HepG2 (cell line): ENCODE results near the gene HERC5.

Experiments
- AHR ChIP-seq: IDR thresholded peaks from 2 replicates; pipeline ENCODE4 v1.6.1; 2018; ENCODE audit warnings: missing genetic modification reagents, missing compliant biosample characterization
- BRCA1 ChIP-seq: sonication (generic); formaldehyde crosslinking; IDR thresholded peaks from 2 replicates; pipeline ENCODE4 v1.4.0; 2020; ENCODE audit warnings: missing genetic modification reagents
- NFE2L1 ChIP-seq: sonication (generic); formaldehyde crosslinking; IDR thresholded peaks from 2 replicates; pipeline ENCODE4 v1.4.0; 2020; ENCODE audit warnings: missing genetic modification reagents, mild to moderate bottlenecking, borderline replicate concordance
- REST ChIP-seq, 2 experiments: IDR thresholded peaks; 2 replicates each; pipeline ENCODE4 v1.6.1; 2011 to 2012; ENCODE audit warnings: low read length in 2 of 2, borderline replicate concordance in 1 of 2, low read depth in 1 of 2, mild to moderate bottlenecking in 1 of 2, moderate library complexity in 1 of 2
- RFX1 ChIP-seq: fragments of 450-650 bp; IDR thresholded peaks from 2 replicates; pipeline ENCODE4 v1.6.1; 2017
- RNF2 ChIP-seq: fragments of 450-650 bp; conservative IDR thresholded peaks from 2 replicates; pipeline ENCODE4 v1.6.1; 2016; ENCODE audit warnings: low read depth
- SIX1 ChIP-seq: sonication (generic); formaldehyde crosslinking; IDR thresholded peaks from 2 replicates; pipeline ENCODE4 v1.4.0; 2020; ENCODE audit warnings: missing genetic modification reagents, borderline replicate concordance
- ZBTB49 ChIP-seq: sonication (generic); formaldehyde crosslinking; IDR thresholded peaks from 2 replicates; pipeline ENCODE4 v1.4.0; 2020; ENCODE audit warnings: missing genetic modification reagents, borderline replicate concordance
- ZNF44 ChIP-seq: sonication (generic); formaldehyde crosslinking; IDR thresholded peaks from 2 replicates; pipeline ENCODE4 v1.5.1; 2020; ENCODE audit warnings: mild to moderate bottlenecking, missing genetic modification reagents
- ZNF780A ChIP-seq: sonication (generic); formaldehyde crosslinking; IDR thresholded peaks from 2 replicates; pipeline ENCODE4 v1.8.0; 2022; ENCODE audit warnings: mild to moderate bottlenecking, missing genetic modification reagents, moderate library complexity
- TF ChIP-seq, protein P1 (sequence below): sonication (generic); formaldehyde crosslinking; IDR thresholded peaks from 2 replicates; pipeline ENCODE4 v1.8.1; 2023; ENCODE audit warnings: mild to moderate bottlenecking, missing genetic modification reagents, borderline replicate concordance
- TF ChIP-seq, protein P2 (sequence below): IDR thresholded peaks from 2 replicates; pipeline ENCODE4 v1.4.0; 2020; ENCODE audit warnings: mild to moderate bottlenecking, missing genetic modification reagents
- TF ChIP-seq, protein P3 (sequence below): sonication (generic); formaldehyde crosslinking; IDR thresholded peaks from 2 replicates; pipeline ENCODE4 v1.4.0; 2020; ENCODE audit warnings: missing genetic modification reagents

GRCh38 chr4:88481537-88481936, 24.6 kb downstream of the HERC5 start:
- TF ChIP-seq, protein P1, sequence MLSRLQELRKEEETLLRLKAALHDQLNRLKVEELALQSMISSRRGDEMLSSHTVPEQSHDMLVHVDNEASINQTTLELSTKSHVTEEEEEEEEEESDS (CRISPR knock-in tag), result no peak
- TF ChIP-seq BRCA1 (CRISPR knock-in tag) (no peak), ZNF780A (CRISPR knock-in tag) (no peak), ZBTB49 (CRISPR knock-in tag) (no peak), RNF2 (no peak), SIX1 (CRISPR knock-in tag) (no peak), RFX1 (no peak), ZNF44 (no peak), REST (IDR thresholded peaks at IDR 0.05; ENCODE audit: borderline replicate concordance in 1 of 2, low read depth in 1 of 2, low read length in 2 of 2) (no peak), NFE2L1 (CRISPR knock-in tag) (no peak), AHR (CRISPR knock-in tag) (no peak)
- TF ChIP-seq, protein P2, sequence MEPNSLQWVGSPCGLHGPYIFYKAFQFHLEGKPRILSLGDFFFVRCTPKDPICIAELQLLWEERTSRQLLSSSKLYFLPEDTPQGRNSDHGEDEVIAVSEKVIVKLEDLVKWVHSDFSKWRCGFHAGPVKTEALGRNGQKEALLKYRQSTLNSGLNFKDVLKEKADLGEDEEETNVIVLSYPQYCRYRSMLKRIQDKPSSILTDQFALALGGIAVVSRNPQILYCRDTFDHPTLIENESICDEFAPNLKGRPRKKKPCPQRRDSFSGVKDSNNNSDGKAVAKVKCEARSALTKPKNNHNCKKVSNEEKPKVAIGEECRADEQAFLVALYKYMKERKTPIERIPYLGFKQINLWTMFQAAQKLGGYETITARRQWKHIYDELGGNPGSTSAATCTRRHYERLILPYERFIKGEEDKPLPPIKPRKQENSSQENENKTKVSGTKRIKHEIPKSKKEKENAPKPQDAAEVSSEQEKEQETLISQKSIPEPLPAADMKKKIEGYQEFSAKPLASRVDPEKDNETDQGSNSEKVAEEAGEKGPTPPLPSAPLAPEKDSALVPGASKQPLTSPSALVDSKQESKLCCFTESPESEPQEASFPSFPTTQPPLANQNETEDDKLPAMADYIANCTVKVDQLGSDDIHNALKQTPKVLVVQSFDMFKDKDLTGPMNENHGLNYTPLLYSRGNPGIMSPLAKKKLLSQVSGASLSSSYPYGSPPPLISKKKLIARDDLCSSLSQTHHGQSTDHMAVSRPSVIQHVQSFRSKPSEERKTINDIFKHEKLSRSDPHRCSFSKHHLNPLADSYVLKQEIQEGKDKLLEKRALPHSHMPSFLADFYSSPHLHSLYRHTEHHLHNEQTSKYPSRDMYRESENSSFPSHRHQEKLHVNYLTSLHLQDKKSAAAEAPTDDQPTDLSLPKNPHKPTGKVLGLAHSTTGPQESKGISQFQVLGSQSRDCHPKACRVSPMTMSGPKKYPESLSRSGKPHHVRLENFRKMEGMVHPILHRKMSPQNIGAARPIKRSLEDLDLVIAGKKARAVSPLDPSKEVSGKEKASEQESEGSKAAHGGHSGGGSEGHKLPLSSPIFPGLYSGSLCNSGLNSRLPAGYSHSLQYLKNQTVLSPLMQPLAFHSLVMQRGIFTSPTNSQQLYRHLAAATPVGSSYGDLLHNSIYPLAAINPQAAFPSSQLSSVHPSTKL (CRISPR knock-in tag), result no peak
- TF ChIP-seq, protein P3, sequence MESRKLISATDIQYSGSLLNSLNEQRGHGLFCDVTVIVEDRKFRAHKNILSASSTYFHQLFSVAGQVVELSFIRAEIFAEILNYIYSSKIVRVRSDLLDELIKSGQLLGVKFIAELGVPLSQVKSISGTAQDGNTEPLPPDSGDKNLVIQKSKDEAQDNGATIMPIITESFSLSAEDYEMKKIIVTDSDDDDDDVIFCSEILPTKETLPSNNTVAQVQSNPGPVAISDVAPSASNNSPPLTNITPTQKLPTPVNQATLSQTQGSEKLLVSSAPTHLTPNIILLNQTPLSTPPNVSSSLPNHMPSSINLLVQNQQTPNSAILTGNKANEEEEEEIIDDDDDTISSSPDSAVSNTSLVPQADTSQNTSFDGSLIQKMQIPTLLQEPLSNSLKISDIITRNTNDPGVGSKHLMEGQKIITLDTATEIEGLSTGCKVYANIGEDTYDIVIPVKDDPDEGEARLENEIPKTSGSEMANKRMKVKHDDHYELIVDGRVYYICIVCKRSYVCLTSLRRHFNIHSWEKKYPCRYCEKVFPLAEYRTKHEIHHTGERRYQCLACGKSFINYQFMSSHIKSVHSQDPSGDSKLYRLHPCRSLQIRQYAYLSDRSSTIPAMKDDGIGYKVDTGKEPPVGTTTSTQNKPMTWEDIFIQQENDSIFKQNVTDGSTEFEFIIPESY (CRISPR knock-in tag), result no peak
